SK-N-SH treated with all-trans-retinoic acid at 6 μM for 48 hours (cell line): ENCODE data around the gene OR51A7.
"Not testable (repeated sequence)": the region's sequence is repeated elsewhere in the genome, so short reads cannot be mapped to it uniquely, and the experiment has no call there.

Experiments used
- ATAC-seq: fragments of 200-7000 bp; cut with Tn5 transposase; 3 replicates; pipeline ENCODE4 v1.9.1; 2020; ENCODE audit warnings: mild to moderate bottlenecking, moderate library complexity
- BACH2 ChIP-seq: fragments of 250-450 bp; sonication (Bioruptor Pico); IDR thresholded peaks from 2 replicates; pipeline ENCODE4 v1.9.0; 2021; ENCODE audit warnings: mild to moderate bottlenecking, borderline replicate concordance
- CSDC2 ChIP-seq: fragments of 250-450 bp; sonication (Bioruptor Pico); IDR thresholded peaks from 2 replicates; pipeline ENCODE4 v1.5.0; 2020; ENCODE audit warnings: mild to moderate bottlenecking, moderate library complexity
- OSR1 ChIP-seq: fragments of 250-450 bp; sonication (Bioruptor Pico); IDR thresholded peaks from 2 replicates; pipeline ENCODE4 v1.8.0; 2022; ENCODE audit warnings: moderate library complexity, mild to moderate bottlenecking, inconsistent platforms
- PPARA ChIP-seq: fragments of 250-450 bp; sonication (Bioruptor Pico); IDR thresholded peaks from 2 replicates; pipeline ENCODE4 v1.5.0; 2020; ENCODE audit warnings: mild to moderate bottlenecking, borderline replicate concordance
- RARB ChIP-seq: fragments of 250-450 bp; sonication (Bioruptor Pico); IDR thresholded peaks from 2 replicates; pipeline ENCODE4 v1.8.0; 2021; ENCODE audit warnings: mild to moderate bottlenecking, moderate library complexity
- SNAI2 ChIP-seq: fragments of 250-450 bp; sonication (Bioruptor Pico); IDR thresholded peaks from 2 replicates; pipeline ENCODE4 v1.5.0; 2020; ENCODE audit warnings: mild to moderate bottlenecking, moderate library complexity
- TCF4 ChIP-seq: fragments of 250-450 bp; sonication (Bioruptor Pico); IDR thresholded peaks from 2 replicates; pipeline ENCODE4 v1.8.0; 2021; ENCODE audit warnings: mild to moderate bottlenecking, moderate library complexity, borderline replicate concordance
- TOX ChIP-seq: fragments of 250-450 bp; sonication (Bioruptor Pico); IDR thresholded peaks from 2 replicates; pipeline ENCODE4 v1.8.0; 2021; ENCODE audit warnings: mild to moderate bottlenecking, moderate library complexity, borderline replicate concordance
- ZNF565 ChIP-seq: fragments of 450-650 bp; formaldehyde crosslinking; conservative IDR thresholded peaks from 2 replicates; pipeline ENCODE4 v1.5.0; 2020; ENCODE audit warnings: low read depth, mild to moderate bottlenecking, moderate library complexity
- ZNF70 ChIP-seq: fragments of 450-650 bp; formaldehyde crosslinking; IDR thresholded peaks from 2 replicates; pipeline ENCODE4 v1.5.0; 2020; ENCODE audit warnings: mild to moderate bottlenecking, moderate library complexity
- ZNF8 ChIP-seq: fragments of 450-650 bp; formaldehyde crosslinking; IDR thresholded peaks from 2 replicates; pipeline ENCODE4 v1.5.0; 2020; ENCODE audit warnings: mild to moderate bottlenecking, moderate library complexity
- TF ChIP-seq, protein P1 (sequence below): fragments of 250-450 bp; sonication (Bioruptor Pico); IDR thresholded peaks from 2 replicates; pipeline ENCODE4 v1.5.1; 2020; ENCODE audit warnings: low read depth, mild to moderate bottlenecking, moderate library complexity
- TF ChIP-seq, protein P2 (sequence below): fragments of 250-450 bp; sonication (Bioruptor Pico); IDR thresholded peaks from 2 replicates; pipeline ENCODE4 v1.5.1; 2021; ENCODE audit warnings: mild to moderate bottlenecking, moderate library complexity
- TF ChIP-seq, protein P3 (sequence below): fragments of 250-450 bp; sonication (Bioruptor Pico); IDR thresholded peaks from 2 replicates; pipeline ENCODE4 v1.8.0; 2021; ENCODE audit warnings: low read depth, mild to moderate bottlenecking, moderate library complexity, borderline replicate concordance
- TF ChIP-seq, protein P4 (sequence below): fragments of 250-450 bp; sonication (Bioruptor Pico); IDR thresholded peaks from 2 replicates; pipeline ENCODE4 v1.5.0; 2020; ENCODE audit warnings: mild to moderate bottlenecking, moderate library complexity

OR51A7 gene

DNA sequence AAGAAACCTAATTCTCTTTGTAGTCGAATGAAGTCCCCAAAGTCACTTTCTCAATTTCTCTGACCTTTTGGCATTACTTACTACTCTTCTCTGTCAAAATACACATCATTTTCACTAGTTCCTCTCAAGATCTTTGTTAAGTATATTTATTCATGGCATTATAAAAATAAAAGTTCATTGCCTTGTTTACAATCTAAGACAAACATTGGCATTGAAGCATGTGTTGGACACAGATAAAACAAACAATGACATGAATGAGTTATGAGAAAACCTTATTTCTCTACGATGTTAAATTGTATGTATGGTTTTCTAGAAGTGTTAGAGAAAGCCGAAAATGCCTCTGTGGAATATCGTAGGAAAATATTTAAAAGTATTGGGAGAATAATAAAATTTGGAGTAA, 29.2 kb downstream of the OR51A7 start:
- ATAC-seq: no peak

DNA sequence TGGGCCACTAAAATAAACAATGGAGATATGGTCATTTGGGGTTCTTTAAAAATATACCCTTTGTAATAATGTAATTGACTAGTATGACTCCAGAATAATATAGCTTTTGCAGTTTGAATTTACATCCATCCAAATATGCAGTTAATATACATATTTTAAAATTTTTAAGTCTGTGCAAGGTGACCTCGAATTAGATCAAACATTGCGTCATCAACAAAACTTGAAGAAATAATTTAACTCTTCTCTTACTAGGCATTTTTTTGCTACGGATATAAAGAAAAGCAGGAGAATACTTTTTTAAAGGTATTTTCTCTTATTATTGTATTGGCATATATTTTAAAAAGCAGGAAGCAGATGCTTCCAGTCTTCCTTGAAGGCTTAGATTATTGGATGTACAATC, 33.2 kb downstream of the OR51A7 start:
- TF ChIP-seq, protein P1, sequence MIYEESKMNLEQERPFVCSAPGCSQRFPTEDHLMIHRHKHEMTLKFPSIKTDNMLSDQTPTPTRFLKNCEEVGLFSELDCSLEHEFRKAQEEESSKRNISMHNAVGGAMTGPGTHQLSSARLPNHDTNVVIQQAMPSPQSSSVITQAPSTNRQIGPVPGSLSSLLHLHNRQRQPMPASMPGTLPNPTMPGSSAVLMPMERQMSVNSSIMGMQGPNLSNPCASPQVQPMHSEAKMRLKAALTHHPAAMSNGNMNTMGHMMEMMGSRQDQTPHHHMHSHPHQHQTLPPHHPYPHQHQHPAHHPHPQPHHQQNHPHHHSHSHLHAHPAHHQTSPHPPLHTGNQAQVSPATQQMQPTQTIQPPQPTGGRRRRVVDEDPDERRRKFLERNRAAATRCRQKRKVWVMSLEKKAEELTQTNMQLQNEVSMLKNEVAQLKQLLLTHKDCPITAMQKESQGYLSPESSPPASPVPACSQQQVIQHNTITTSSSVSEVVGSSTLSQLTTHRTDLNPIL (CRISPR knock-in tag): no peak
- TF ChIP-seq ZNF565 (no peak), SNAI2 (CRISPR knock-in tag) (no peak), PPARA (CRISPR knock-in tag) (no peak)
- TF ChIP-seq, protein P2, sequence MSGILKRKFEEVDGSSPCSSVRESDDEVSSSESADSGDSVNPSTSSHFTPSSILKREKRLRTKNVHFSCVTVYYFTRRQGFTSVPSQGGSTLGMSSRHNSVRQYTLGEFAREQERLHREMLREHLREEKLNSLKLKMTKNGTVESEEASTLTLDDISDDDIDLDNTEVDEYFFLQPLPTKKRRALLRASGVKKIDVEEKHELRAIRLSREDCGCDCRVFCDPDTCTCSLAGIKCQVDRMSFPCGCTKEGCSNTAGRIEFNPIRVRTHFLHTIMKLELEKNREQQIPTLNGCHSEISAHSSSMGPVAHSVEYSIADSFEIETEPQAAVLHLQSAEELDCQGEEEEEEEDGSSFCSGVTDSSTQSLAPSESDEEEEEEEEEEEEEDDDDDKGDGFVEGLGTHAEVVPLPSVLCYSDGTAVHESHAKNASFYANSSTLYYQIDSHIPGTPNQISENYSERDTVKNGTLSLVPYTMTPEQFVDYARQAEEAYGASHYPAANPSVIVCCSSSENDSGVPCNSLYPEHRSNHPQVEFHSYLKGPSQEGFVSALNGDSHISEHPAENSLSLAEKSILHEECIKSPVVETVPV (CRISPR knock-in tag): no peak
- ATAC-seq: no peak

More for the DNA sequence above, 29.2 kb downstream of the OR51A7 start:
- TF ChIP-seq, protein P2 (CRISPR knock-in tag): no peak
- TF ChIP-seq PPARA (CRISPR knock-in tag): no peak
- no peak for TF ChIP-seq ZNF8 (CRISPR knock-in tag)
- no peak for TF ChIP-seq TOX
- no peak for TF ChIP-seq BACH2 (CRISPR knock-in tag)

DNA sequence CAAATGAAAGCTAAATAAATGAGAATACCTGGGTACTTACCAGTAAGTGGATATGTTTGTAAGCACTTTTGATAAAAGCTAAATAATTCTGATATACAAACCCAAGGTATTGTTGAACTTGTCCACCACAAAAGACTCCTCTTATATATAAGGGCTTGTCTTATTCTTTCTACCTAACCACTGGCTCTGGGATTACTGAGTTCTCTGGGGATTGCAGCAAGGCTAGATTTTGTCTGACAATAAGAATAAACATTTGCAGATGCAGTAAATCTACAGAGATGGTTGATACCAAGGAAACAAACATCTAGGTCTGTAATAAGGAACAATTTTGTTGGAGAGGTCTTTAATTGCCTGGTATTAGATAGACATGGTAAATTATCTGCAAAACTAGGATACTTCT, 43.9 kb downstream of the OR51A7 start, which contains the start of gene OR51A4:
Gene OR51A4, minus strand, starts transcription at position 101 of the 400 bp plus-strand sequence. CDS start 505 bp downstream, outside the sequence.
- TF ChIP-seq ZNF70 (CRISPR knock-in tag) (no peak), RARB (no peak)
- TF ChIP-seq, protein P1 (CRISPR knock-in tag): no peak
- TF ChIP-seq, protein P2 (CRISPR knock-in tag): no peak

DNA sequence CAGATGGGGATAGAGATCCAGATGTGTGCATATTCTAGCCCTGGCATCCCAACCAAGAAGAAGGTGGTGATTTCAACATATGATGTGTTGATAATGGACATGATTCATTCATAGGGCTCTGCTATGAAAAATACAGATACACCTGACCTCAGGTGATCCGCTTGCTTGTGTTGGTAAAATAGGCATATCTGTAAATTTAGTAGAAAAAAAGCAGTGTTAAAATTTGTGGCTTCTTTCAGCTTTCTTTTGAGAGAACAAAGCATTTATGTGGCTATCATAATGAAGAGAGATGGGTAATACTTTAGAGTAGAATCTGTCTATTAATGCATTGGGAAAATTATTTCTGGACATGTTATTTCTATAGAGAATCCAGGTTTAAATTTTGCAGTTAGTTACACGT, 52.0 kb downstream of the OR51A7 start, which contains the start of gene OR51A2:
Gene OR51A2, minus strand, starts transcription at position 101 of the 400 bp plus-strand sequence. Its CDS starts 0 bp downstream, at position 101.
- ATAC-seq: not testable (repeated sequence)

More for the DNA sequence above, 43.9 kb downstream of the OR51A7 start, which contains the start of gene OR51A4:
- ATAC-seq: no peak

DNA sequence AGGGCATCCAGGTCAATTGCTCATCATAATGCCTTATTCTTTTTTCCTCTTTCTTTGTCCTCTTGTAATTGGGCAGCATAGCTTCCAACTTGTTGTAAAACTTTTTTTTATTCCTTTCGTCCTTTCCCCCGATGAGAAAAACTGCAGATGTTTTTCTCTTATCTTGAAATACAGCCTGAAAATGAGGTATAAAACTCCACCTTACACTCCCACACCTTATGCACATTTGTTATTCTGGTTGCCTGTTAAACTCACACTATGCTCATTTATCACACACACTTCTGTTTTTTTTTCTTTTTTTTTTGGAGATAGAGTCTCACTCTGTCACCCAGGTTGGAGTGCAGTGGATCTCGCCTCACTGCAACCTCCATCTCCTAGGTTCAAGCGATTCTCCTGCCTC, 53.8 kb downstream of the OR51A7 start:
- no peak for ATAC-seq

More for the DNA sequence above, 53.8 kb downstream of the OR51A7 start:
- TF ChIP-seq ZNF8 (CRISPR knock-in tag) (no peak), TCF4 (CRISPR knock-in tag) (no peak), CSDC2 (no peak), OSR1 (no peak)
- TF ChIP-seq, protein P2 (CRISPR knock-in tag): no peak
- TF ChIP-seq, protein P3, sequence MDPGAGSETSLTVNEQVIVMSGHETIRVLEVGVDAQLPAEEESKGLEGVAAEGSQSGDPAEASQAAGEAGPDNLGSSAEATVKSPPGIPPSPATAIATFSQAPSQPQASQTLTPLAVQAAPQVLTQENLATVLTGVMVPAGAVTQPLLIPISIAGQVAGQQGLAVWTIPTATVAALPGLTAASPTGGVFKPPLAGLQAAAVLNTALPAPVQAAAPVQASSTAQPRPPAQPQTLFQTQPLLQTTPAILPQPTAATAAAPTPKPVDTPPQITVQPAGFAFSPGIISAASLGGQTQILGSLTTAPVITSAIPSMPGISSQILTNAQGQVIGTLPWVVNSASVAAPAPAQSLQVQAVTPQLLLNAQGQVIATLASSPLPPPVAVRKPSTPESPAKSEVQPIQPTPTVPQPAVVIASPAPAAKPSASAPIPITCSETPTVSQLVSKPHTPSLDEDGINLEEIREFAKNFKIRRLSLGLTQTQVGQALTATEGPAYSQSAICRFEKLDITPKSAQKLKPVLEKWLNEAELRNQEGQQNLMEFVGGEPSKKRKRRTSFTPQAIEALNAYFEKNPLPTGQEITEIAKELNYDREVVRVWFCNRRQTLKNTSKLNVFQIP (CRISPR knock-in tag): no peak
- TF ChIP-seq, protein P1 (CRISPR knock-in tag): no peak
- TF ChIP-seq, protein P4, sequence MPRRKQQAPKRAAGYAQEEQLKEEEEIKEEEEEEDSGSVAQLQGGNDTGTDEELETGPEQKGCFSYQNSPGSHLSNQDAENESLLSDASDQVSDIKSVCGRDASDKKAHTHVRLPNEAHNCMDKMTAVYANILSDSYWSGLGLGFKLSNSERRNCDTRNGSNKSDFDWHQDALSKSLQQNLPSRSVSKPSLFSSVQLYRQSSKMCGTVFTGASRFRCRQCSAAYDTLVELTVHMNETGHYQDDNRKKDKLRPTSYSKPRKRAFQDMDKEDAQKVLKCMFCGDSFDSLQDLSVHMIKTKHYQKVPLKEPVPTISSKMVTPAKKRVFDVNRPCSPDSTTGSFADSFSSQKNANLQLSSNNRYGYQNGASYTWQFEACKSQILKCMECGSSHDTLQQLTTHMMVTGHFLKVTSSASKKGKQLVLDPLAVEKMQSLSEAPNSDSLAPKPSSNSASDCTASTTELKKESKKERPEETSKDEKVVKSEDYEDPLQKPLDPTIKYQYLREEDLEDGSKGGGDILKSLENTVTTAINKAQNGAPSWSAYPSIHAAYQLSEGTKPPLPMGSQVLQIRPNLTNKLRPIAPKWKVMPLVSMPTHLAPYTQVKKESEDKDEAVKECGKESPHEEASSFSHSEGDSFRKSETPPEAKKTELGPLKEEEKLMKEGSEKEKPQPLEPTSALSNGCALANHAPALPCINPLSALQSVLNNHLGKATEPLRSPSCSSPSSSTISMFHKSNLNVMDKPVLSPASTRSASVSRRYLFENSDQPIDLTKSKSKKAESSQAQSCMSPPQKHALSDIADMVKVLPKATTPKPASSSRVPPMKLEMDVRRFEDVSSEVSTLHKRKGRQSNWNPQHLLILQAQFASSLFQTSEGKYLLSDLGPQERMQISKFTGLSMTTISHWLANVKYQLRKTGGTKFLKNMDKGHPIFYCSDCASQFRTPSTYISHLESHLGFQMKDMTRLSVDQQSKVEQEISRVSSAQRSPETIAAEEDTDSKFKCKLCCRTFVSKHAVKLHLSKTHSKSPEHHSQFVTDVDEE (CRISPR knock-in tag): no peak
